Endometrial microvascular endothelial cells (primary cell): ENCODE results near the gene FOXK2. TPM values are rescaled to one million over a fixed set of nuclear protein-coding genes. Genes with fewer than 3 reads are reported as not detected.
"Not testable (repeated sequence)": the region's sequence is repeated elsewhere in the genome, so short reads cannot be mapped to it uniquely, and the experiment has no call there.

Experiments
- in situ Hi-C: cut with HindIII; loops from 2 replicates; pipeline ENCODE4 v1.10.0; 2017; ENCODE audit warnings: low sequenced_read_pairs, low pct_unique_long_range_greater_than_20kb; ENCODE audit errors: inconsistent ontology term
- total RNA-seq: library from RNA; depleted of rRNA; stranded (reverse); fragments of >200 nt; gene quantifications from one replicate; pipeline ENCODE4 v1.2.3, GENCODE V29; 2015; ENCODE audit errors: inconsistent ontology term

The FOXK2 gene
- total RNA-seq, 1 donor from 2014 or later: 40.8 TPM

GRCh38 chr17:82493226-82493781 lies 26.2 kb upstream of the FOXK2 start:
- in situ Hi-C loops: no loop called here

- in situ Hi-C loops: no loop called here
Measured at GRCh38 chr17:82494236-82495055, 25.1 kb upstream of the FOXK2 start.

DNA sequence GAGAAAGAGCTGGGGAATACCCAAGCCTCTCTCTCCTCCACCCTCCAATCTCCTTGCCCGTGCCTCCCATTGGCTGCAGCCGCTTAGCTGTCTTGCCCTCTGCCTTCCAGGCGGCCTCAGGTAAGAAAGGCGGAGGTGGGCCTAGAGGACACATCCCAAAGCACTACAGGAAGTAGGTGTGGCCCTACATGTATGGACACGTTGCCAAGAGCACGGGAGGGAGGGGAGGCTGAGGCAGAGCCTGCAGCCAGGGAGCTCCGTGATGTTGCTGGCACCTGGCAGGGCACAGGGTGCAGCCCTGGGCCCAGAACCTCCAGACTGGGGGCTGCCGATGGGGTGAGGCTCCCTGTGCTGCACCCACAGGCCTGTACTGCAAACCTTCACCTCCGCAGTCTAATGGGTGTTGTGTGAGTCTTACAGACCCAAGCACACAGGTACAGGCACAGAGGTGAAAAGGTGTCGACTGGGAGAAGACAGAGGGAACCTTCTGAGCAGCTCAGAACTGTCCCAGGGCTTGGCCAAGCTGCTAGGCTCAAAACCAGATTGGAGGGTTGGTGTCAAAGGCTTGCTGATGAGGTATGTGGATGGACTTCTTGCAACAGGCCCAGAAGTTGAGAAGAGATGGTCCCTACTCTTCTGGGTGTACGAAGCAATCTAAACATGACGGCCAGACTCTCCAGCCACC lies 23.5 kb upstream of the FOXK2 start:
- in situ Hi-C loops: no loop called here

DNA sequence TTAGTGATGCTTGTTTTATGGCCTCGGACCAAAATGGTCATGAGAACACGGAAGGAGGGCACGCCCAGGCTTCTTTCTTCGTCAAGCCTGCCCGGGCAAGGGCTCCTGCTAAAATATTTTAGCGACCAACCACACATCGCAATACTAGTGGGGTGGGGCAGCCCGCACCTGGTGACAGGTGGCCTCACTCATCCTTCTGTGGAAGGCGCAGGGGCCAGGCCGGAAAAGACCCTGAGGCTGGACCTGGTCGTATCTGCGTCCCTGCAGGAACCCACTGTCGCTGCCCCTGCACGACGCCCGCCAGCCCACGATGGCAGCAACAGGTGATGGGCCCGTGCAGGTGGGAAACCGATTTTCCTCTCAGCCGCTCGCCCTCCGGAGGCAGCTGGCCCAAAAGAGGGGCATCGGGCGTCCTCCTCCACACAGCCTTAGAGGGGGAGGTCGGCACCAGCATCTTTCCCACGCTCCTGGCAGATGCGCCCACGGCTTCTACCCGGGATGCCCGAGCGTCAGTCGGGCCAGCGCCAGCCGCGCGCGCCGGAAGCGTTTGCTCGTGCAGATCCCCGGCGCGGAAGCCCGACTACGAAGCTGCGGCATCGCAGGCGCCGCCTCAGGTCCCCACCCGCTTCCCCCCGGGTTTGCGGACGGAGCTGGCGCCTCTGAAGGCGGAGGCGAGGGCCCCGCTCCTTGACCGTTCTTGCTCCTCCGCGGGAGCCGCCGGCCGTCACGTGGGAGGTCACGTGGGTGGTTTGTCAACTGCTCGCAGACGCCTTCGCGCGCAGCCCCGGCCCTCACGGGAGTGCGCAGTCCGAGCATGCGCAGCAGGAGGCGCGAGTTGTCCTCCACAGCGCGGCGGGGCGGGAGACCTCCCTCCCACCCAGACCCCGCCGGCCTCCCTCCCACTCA lies 22.8 kb upstream of the FOXK2 start:
- in situ Hi-C loops: no loop called here

DNA sequence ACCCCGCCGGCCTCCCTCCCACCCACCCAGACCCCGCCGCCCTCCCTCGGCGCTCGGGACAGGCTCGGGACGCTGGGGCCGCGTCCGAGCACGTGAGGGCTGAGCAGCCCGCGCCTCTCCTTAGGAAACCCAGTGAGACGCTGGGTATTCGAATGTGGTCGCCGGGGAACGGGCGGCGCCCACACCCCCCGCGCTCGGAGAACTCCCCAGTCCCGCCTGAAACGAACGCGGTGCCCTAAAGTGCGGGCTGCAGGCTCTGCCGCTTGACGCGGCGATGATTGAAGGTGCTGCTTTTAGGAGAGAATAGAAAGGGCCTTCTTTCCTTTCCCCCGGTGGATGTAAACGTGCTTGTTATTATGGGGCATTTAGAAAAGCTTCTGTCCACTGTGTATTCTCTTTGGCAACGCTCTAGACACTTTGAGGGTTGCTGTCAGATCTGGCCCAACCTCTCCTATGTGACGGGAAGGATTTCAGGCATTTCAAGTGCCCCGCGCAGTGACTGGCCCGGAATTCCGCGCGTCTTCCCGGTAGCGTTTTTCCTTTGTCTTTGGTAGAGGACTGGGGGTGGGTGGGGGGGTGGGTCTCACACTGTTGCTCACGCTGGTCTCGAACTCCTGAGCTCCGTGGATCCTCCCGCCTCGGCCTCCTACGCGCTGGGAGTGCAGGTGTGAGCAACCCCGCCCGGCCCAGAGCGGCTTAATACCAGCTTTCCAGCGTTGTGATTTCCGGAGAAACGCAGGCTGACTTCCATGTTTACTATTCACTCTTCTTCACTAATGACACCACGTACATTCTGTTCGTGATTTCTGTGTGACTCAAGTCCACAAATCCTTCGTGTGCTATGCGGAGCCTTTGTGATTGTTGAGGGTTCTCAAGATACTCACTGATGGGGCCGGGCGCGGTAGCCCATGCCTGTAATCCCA lies 21.8 kb upstream of the FOXK2 start:
- in situ Hi-C loops: no loop called here

GRCh38 chr17:82502207-82502606 lies 17.3 kb upstream of the FOXK2 start:
- in situ Hi-C loops: no loop called here

DNA sequence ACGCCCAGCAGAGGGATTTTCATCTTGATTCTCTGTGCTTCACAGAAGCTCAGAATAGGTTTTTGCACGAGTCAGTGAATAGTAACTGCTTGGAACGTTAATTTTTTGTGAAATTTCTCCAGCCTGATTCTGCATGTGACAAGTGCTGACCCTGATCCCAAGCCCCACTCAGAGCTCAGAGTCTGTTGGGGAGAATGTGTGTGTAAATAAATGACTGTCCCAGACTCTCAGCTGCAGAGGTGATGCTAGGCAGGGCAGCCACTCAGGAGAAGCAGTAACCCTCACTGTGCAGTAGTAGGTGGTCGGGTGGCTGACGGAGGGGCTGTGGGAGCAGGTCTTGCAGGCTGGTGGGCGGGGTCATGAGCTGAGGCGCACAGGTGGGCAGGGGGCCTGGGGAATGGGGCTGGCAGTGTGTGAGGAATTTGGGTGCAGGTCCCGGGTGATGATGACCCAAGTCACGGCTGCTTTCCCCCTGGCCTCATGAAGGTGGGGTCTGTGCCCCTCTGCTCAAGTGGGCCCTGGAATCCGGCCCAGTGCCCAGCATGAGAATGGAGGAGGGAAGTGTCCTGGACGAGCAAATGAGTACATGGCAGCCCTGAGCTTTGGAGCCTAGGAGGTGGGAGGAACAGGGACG lies 16.3 kb upstream of the FOXK2 start:
- in situ Hi-C loops: no loop called here

GRCh38 chr17:82503728-82504308 lies 15.7 kb upstream of the FOXK2 start:
- in situ Hi-C loops: no loop called here

DNA sequence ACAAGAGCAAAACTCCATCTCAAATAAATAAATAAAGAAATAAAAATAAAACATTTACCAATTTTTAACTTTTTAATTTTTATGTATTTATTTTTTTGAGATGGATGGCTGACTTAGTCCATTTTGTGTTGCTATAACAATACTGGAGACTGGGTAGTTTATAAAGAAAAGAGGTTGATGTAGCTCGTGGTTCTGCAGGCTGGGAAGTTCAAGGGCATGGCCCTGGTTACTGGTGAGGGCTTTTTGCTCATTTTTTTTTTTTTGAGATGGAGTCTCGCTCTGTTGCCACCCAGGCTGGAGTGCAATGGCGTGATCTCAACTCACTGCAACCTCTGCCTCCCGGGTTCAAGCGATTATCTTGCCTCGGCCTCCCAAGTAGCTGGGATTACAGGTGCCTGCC lies 14.2 kb upstream of the FOXK2 start:
- in situ Hi-C loops: no loop called here

- in situ Hi-C loops: not testable (repeated sequence)
Measured at GRCh38 chr17:82506402-82506801, 13.1 kb upstream of the FOXK2 start.

GRCh38 chr17:82507631-82508175 lies 11.8 kb upstream of the FOXK2 start:
- in situ Hi-C loops: no loop called here

DNA sequence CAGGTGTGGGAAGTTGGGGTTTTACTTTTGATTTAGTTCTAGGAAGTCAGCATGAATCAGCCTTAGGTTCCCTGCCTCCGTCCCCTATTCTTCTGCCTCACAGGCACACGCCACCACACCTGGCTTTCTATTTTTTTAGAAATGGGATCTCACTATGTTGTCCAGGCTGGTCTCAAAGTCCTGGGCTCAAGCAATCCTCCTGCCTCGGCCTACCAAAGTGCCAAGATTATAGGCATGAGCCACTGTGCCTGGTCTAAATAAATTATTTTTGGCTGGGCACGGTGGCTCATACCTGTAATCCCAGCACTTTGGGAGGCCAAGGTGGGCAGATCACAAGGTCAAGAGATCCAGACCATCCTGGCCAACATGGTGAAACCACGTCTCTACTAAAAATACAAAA lies 7.9 kb upstream of the FOXK2 start:
- in situ Hi-C loops: not testable (repeated sequence)

DNA sequence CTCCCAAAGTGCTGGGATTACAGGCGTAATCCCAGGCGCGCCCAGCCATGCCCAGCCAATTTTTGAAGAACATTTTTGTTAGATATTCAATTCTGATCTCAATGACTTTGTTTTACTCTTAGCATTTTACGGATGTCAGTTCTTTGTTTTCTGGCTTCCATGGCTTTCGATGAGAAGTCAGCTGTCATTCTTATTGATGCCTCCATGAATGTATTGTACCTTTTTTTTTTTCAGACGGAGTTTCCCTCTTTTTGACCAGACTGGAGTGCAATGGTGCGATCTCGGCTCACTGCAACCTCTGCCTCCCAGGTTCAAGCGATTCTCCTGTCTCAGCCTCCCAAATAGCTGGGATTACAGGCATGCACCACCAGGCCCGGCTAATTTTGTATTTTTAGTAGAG lies 5.7 kb upstream of the FOXK2 start:
- in situ Hi-C loops: not testable (repeated sequence)

DNA sequence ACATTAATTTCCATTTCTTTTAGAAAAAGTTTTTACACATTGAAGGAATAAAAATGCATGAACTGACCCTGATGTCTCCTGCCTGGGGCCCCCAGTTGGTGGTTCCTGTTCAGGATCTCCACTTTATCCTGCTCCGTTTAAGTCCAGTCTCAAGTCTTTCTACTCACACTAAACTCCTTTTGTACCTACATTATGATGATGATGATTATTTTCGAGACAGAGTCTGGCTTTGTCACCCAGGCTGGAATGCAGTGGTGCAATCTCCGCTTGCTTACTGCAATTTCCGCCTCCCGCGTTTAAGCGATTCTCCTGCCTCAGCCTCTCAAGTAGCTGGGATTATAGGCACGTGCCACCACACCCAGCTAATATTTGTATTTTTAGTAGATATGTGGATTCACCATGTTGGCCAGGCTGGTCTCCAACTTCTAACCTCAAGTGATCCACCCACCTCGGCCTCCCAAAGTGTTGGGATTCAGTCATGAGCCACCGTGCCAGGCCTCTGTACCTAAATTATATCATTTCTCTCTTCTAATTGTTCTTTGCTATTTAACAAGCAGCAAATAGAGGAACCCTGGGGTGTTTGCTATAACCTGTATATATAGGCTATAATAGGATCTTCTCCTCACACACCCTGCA lies 2.2 kb upstream of the FOXK2 start:
- in situ Hi-C loops: no loop called here

DNA sequence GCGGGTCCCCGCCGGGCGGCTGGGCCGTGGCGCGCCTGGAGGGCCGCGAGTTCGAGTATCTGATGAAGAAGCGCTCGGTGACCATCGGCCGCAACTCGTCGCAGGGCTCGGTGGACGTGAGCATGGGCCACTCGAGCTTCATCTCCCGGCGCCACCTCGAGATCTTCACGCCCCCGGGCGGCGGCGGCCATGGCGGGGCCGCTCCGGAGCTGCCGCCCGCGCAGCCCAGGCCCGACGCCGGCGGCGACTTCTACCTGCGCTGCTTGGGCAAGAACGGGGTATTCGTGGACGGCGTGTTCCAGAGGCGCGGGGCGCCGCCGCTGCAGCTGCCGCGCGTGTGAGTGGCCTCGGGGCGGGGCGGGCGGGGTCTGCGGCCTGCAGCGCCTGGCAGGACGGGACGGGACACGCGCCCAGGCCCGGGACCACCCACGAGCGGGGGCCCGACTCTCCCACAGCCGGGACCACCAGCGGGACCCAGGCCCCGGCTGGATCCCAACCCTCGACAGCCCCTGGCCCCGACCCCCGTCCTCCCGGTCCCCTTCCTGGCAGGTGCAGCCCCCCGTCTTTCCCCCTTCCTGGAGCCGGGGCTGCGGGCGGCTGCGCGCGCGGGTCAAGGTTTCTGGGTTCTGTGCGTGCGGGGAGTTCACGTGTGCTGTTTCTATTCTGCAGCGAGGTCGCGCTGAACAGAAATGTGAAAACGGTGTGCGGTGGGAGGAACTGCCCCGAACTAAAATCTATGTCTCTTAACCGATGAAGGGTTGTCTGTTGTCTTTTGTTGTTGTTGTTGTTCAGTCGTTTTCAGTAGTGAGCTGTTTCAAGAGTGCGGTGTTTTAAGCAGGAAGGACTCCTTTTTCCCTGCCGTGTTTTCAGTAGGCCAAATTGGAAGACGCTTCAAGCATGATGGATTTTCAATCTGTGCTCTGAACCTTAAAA lies 705 bp downstream of the FOXK2 start:
- in situ Hi-C loops: no loop called here

GRCh38 chr17:82524540-82524939 lies 5.0 kb downstream of the FOXK2 start:
- in situ Hi-C loops: no loop called here
